HepG2 (cell line): Measurements from ENCODE around the gene NUP85. TPM values are rescaled to one million over a fixed set of nuclear protein-coding genes. Genes with fewer than 3 reads are reported as not detected.
A peak's percentile ranks its signal among the peaks of the same experiment; 100 is the strongest.

ENCODE experiments used
- CBFB ChIP-seq: sonication (generic); formaldehyde crosslinking; IDR thresholded peaks from 2 replicates; pipeline ENCODE4 v1.4.0; 2020; ENCODE audit warnings: missing genetic modification reagents
- GABPA ChIP-seq, 2 experiments: IDR thresholded peaks; 2 replicates each; pipeline ENCODE4 v1.6.1; 2011 to 2016; ENCODE audit warnings: low read depth in 2 of 2, low read length in 1 of 2, missing biosample characterization in 1 of 2, missing genetic modification characterization in 1 of 2
- GLI4 ChIP-seq: sonication (generic); formaldehyde crosslinking; IDR thresholded peaks from 2 replicates; pipeline ENCODE4 v1.5.1; 2020; ENCODE audit warnings: missing genetic modification reagents, mild to moderate bottlenecking, moderate library complexity, borderline replicate concordance
- HOXA5 ChIP-seq: sonication (generic); formaldehyde crosslinking; IDR thresholded peaks from 2 replicates; pipeline ENCODE4 v1.4.0; 2020; ENCODE audit warnings: missing genetic modification reagents
- JUN ChIP-seq: sonication (generic); formaldehyde crosslinking; IDR thresholded peaks from 2 replicates; pipeline ENCODE4 v1.4.0; 2020; ENCODE audit warnings: mild to moderate bottlenecking, missing genetic modification reagents
- MBNL3 ChIP-seq: fragments of 250-450 bp; sonication (Bioruptor Pico); conservative IDR thresholded peaks from 2 replicates; pipeline ENCODE4 v1.8.0; 2022; ENCODE audit warnings: mild to moderate bottlenecking, inconsistent platforms
- MTF1 ChIP-seq: sonication (generic); formaldehyde crosslinking; IDR thresholded peaks from 2 replicates; pipeline ENCODE4 v1.5.0; 2020; ENCODE audit warnings: missing genetic modification reagents
- NCOA5 ChIP-seq: sonication (generic); formaldehyde crosslinking; IDR thresholded peaks from 2 replicates; pipeline ENCODE4 v1.4.0; 2020; ENCODE audit warnings: missing genetic modification reagents
- SP1 ChIP-seq, 2 experiments: fragments of 450-650 bp in 1 of 2; sonication (generic) in 1 of 2; formaldehyde crosslinking in 1 of 2; IDR thresholded peaks; 2 replicates each; pipeline versions ENCODE4 v1.4.0 to v1.6.1; 2016 to 2020; ENCODE audit warnings: missing genetic modification reagents in 1 of 2
- ZFP82 ChIP-seq: sonication (generic); formaldehyde crosslinking; IDR thresholded peaks from 2 replicates; pipeline ENCODE4 v1.5.1; 2020; ENCODE audit warnings: mild to moderate bottlenecking, missing genetic modification reagents, borderline replicate concordance
- ZNF124 ChIP-seq: sonication (generic); formaldehyde crosslinking; IDR thresholded peaks from 2 replicates; pipeline ENCODE4 v1.4.0; 2020; ENCODE audit warnings: missing genetic modification reagents
- ZNF232 ChIP-seq: sonication (generic); formaldehyde crosslinking; IDR thresholded peaks from 2 replicates; pipeline ENCODE4 v1.4.0; 2020; ENCODE audit warnings: missing genetic modification reagents, borderline replicate concordance
- ZNF660 ChIP-seq: sonication (generic); formaldehyde crosslinking; IDR thresholded peaks from 2 replicates; pipeline ENCODE4 v1.5.1; 2020; ENCODE audit warnings: mild to moderate bottlenecking, low read depth, missing genetic modification reagents, borderline replicate concordance
- ZNF878 ChIP-seq: sonication (generic); formaldehyde crosslinking; IDR thresholded peaks from 2 replicates; pipeline ENCODE4 v1.8.1; 2023; ENCODE audit warnings: mild to moderate bottlenecking, missing genetic modification reagents, moderate library complexity
- ZNF883 ChIP-seq: sonication (generic); formaldehyde crosslinking; IDR thresholded peaks from 2 replicates; pipeline ENCODE4 v1.5.1; 2020; ENCODE audit warnings: mild to moderate bottlenecking, missing genetic modification reagents; ENCODE audit errors: not compliant biosample characterization
- ZSCAN29 ChIP-seq: sonication (generic); formaldehyde crosslinking; conservative IDR thresholded peaks from 2 replicates; pipeline ENCODE4 v1.4.0; 2020; ENCODE audit warnings: mild to moderate bottlenecking, missing genetic modification reagents
- polyA plus RNA-seq, 8 experiments: library from polyadenylated mRNA; depleted of rRNA in 3 of 8; stranded (reverse) in 7 of 8; unstranded in 1 of 8; fragments of >200 nt; fragmentation: Illumina TruSeq in 4 of 8; extraction: Trizol in 4 of 8; gene quantifications; 2 replicates each; pipeline versions ENCODE4 v1.2.1 to v1.2.3, GENCODE V29; 2011 to 2016; ENCODE audit warnings: low read depth in 4 of 8, missing spikeins in 1 of 8, mixed read lengths in 1 of 8; ENCODE audit not compliant: insufficient read depth in 1 of 8
- total RNA-seq, 5 experiments: library from RNA; depleted of rRNA; stranded (reverse); fragments of >200 nt; fragmentation: Illumina TruSeq; extraction: Trizol; gene quantifications; 2 replicates each; pipeline ENCODE4 v1.2.3, GENCODE V29; 2016; ENCODE audit warnings: low read depth in 1 of 5
- TF ChIP-seq, protein P1 (sequence below): sonication (generic); formaldehyde crosslinking; IDR thresholded peaks from 2 replicates; pipeline ENCODE4 v1.4.0; 2020; ENCODE audit warnings: mild to moderate bottlenecking, missing genetic modification reagents
- TF ChIP-seq, protein P2 (sequence below): sonication (generic); formaldehyde crosslinking; IDR thresholded peaks from 2 replicates; pipeline ENCODE4 v1.5.0; 2020; ENCODE audit warnings: missing genetic modification reagents, mild to moderate bottlenecking, borderline replicate concordance
- TF ChIP-seq, protein P3 (sequence below): sonication (generic); formaldehyde crosslinking; IDR thresholded peaks from 2 replicates; pipeline ENCODE4 v1.5.0; 2020; ENCODE audit warnings: missing genetic modification reagents
- TF ChIP-seq, protein P4 (sequence below): sonication (generic); formaldehyde crosslinking; IDR thresholded peaks from 2 replicates; pipeline ENCODE4 v1.9.0; 2021; ENCODE audit warnings: missing genetic modification reagents, mild to moderate bottlenecking, borderline replicate concordance
- TF ChIP-seq, protein P5 (sequence below): sonication (generic); formaldehyde crosslinking; IDR thresholded peaks from 2 replicates; pipeline ENCODE4 v1.4.0; 2020; ENCODE audit warnings: mild to moderate bottlenecking, missing genetic modification reagents

NUP85 gene
- total and polyA plus RNA-seq, 2 of the 13 experiments (the other 11 are each of a cell fraction or from before 2014, with no cell fraction given): 89.1 to 124 TPM

DNA sequence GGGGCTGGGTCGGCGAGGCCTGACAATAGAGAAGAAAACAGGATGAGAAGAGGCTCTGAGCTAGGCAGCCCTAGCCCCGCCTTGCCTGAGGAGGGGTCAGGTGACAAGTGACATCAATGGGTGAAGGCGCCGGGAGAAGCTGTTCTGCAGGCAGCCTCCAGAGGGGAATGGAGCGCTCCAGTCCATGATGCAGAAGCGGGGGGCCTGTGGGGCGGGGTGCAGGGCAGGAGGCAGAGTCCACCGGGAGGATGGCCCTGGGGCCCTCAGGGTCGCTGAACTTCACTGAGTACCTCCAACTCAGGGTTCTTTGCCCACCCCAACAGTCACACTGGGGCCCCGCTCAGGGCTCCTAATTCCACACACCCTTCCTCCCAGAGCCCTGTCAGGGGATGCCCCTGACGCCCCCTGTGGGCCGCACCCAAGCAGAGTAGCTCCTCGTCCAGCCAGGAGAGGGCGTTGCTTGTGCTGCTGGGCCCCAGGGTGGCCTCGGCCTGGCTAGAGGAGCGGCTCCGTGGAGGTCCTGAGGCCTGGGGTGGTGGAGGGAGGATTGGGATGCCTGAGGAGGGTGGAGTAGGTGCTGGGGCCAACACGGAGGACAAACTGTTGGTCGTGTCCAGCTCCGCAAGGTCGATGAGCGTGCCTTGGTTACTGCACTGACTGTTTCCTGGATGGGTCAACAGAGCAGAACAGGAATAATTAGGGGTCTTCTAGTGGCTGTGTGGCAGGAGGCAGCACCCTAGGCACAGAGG is 35.1 kb downstream of the NUP85 start (continued):
- TF ChIP-seq, protein P1, sequence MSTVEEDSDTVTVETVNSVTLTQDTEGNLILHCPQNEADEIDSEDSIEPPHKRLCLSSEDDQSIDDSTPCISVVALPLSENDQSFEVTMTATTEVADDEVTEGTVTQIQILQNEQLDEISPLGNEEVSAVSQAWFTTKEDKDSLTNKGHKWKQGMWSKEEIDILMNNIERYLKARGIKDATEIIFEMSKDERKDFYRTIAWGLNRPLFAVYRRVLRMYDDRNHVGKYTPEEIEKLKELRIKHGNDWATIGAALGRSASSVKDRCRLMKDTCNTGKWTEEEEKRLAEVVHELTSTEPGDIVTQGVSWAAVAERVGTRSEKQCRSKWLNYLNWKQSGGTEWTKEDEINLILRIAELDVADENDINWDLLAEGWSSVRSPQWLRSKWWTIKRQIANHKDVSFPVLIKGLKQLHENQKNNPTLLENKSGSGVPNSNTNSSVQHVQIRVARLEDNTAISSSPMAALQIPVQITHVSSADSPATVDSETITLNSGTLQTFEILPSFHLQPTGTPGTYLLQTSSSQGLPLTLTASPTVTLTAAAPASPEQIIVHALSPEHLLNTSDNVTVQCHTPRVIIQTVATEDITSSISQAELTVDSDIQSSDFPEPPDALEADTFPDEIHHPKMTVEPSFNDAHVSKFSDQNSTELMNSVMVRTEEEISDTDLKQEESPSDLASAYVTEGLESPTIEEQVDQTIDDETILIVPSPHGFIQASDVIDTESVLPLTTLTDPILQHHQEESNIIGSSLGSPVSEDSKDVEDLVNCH (CRISPR knock-in tag): no peak
- TF ChIP-seq ZNF660 (CRISPR knock-in tag) (no peak), GABPA (IDR thresholded peaks at IDR 0.05; ENCODE audit: low read depth, low read length) (no peak), GABPA (CRISPR knock-in tag; IDR thresholded peaks at IDR 0.05; ENCODE audit: low read depth) (no peak), ZSCAN29 (CRISPR knock-in tag) (no peak), GLI4 (CRISPR knock-in tag) (no peak), MTF1 (CRISPR knock-in tag) (no peak), ZNF124 (no peak), ZNF883 (CRISPR knock-in tag) (no peak), SP1 (IDR thresholded peaks at IDR 0.05) (no peak), SP1 (CRISPR knock-in tag; IDR thresholded peaks at IDR 0.05) (no peak), MBNL3 (CRISPR knock-in tag) (no peak), NCOA5 (CRISPR knock-in tag) (no peak), ZNF232 (CRISPR knock-in tag) (no peak), ZNF878 (CRISPR knock-in tag) (no peak), HOXA5 (CRISPR knock-in tag) (no peak), ZFP82 (CRISPR knock-in tag) (no peak), CBFB (CRISPR knock-in tag) (0 out of 2 replicates have a peak, but pooled peaks have one; percentile 32), JUN (CRISPR knock-in tag) (no peak)
- TF ChIP-seq, protein P2, sequence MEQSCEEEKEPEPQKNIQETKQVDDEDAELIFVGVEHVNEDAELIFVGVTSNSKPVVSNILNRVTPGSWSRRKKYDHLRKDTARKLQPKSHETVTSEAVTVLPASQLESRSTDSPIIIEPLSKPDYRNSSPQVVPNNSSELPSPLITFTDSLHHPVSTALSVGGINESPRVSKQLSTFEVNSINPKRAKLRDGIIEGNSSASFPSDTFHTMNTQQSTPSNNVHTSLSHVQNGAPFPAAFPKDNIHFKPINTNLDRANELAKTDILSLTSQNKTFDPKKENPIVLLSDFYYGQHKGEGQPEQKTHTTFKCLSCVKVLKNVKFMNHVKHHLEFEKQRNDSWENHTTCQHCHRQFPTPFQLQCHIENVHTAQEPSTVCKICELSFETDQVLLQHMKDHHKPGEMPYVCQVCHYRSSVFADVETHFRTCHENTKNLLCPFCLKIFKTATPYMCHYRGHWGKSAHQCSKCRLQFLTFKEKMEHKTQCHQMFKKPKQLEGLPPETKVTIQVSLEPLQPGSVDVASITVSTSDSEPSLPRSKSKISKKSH: no peak
- TF ChIP-seq, protein P3, sequence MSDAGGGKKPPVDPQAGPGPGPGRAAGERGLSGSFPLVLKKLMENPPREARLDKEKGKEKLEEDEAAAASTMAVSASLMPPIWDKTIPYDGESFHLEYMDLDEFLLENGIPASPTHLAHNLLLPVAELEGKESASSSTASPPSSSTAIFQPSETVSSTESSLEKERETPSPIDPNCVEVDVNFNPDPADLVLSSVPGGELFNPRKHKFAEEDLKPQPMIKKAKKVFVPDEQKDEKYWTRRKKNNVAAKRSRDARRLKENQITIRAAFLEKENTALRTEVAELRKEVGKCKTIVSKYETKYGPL (CRISPR knock-in tag): no peak
- TF ChIP-seq, protein P4, sequence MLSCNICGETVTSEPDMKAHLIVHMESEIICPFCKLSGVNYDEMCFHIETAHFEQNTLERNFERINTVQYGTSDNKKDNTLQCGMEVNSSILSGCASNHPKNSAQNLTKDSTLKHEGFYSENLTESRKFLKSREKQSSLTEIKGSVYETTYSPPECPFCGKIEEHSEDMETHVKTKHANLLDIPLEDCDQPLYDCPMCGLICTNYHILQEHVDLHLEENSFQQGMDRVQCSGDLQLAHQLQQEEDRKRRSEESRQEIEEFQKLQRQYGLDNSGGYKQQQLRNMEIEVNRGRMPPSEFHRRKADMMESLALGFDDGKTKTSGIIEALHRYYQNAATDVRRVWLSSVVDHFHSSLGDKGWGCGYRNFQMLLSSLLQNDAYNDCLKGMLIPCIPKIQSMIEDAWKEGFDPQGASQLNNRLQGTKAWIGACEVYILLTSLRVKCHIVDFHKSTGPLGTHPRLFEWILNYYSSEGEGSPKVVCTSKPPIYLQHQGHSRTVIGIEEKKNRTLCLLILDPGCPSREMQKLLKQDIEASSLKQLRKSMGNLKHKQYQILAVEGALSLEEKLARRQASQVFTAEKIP (CRISPR knock-in tag): no peak
- TF ChIP-seq, protein P5, sequence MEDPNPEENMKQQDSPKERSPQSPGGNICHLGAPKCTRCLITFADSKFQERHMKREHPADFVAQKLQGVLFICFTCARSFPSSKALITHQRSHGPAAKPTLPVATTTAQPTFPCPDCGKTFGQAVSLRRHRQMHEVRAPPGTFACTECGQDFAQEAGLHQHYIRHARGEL (CRISPR knock-in tag): no peak; the same call in 1 of the 2 replicates
